ENCODE results near the gene PSMG2. TPM values are rescaled to one million over a fixed set of nuclear protein-coding genes. Genes with fewer than 3 reads are reported as not detected.

The PSMG2 gene
- total RNA-seq, 1 donor from 2014 or later: 57.8 TPM

DNA sequence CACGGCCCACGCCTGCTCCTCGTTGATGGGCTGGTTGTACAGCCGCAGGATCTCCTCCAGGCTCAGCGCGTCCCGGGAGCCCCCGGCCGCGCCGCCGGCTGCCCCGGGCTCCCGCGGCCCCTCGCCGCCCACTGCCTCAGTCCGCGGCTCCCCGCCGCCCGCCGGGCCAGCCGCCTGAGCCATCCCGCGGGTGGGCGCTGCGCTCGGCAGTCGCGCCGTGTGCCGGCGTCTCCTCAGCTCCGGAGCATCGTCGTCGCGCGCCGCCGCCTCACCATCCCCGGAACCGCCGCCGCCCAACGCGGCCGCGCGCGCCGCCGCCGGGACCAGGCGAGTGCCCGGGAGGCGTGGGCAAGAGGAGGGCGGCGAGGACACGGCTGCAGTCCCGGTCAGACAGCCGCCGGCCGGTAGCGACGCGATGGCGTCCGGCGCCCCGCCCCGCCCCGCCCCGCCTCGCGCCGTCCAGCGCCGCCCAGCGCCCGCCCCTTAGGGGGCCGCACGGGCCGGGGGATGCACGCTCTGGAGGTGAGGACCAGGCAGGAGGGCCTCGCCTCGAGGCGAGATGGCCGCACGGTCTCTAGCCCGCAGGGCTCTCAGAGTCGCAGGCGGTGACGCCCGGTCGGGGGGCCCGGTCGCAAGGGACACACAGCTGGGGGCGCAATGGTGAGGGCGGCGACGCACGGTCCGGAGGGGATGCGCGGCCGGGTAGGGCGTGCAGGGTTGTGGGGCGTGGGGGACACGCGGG lies 45.0 kb upstream of the PSMG2 start, which contains the start of gene SPIRE1:
TSS of gene SPIRE1 (minus strand) at position 424 of the 742 bp plus-strand sequence. CDS start at position 183, 241 bp downstream.
- peak within 1 kb of the TSS; percentile 75 for H3K27ac Mint-ChIP-seq
- peaks cover 2% of the 10 kb centered on the region for H3K27me3 Mint-ChIP-seq
- peak within 1 kb of the TSS; percentile 91 for H3K4me3 Mint-ChIP-seq
- H3K4me1 Mint-ChIP-seq (ENCODE audit: unreplicated experiment): peaks cover 31% of the 10 kb centered on the region
- H3K9me3 Mint-ChIP-seq: no peaks in the 10 kb centered on the region
- DNase-seq (ENCODE audit: extremely low spot score, unreplicated experiment): peak; percentile 75
- TF ChIP-seq, protein P1, sequence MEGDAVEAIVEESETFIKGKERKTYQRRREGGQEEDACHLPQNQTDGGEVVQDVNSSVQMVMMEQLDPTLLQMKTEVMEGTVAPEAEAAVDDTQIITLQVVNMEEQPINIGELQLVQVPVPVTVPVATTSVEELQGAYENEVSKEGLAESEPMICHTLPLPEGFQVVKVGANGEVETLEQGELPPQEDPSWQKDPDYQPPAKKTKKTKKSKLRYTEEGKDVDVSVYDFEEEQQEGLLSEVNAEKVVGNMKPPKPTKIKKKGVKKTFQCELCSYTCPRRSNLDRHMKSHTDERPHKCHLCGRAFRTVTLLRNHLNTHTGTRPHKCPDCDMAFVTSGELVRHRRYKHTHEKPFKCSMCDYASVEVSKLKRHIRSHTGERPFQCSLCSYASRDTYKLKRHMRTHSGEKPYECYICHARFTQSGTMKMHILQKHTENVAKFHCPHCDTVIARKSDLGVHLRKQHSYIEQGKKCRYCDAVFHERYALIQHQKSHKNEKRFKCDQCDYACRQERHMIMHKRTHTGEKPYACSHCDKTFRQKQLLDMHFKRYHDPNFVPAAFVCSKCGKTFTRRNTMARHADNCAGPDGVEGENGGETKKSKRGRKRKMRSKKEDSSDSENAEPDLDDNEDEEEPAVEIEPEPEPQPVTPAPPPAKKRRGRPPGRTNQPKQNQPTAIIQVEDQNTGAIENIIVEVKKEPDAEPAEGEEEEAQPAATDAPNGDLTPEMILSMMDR (conservative IDR thresholded peaks at IDR 0.05): no peak
- H3K36me3 Mint-ChIP-seq: no peaks in the 10 kb centered on the region

GRCh38 chr18:12658426-12659138 lies 44.3 kb upstream of the PSMG2 start:
- peak; percentile 74 for DNase-seq (ENCODE audit: extremely low spot score, unreplicated experiment)
- Mint-ChIP-seq H3K4me1 (ENCODE audit: unreplicated experiment) (peaks cover 25% of the 10 kb centered on the region), H3K4me3 (peak overlapping the region; percentile 91), H3K27me3 (peaks cover 2% of the 10 kb centered on the region), H3K9me3 (no peaks in the 10 kb centered on the region), H3K36me3 (no peaks in the 10 kb centered on the region), H3K27ac (peak overlapping the region; percentile 75)
- TF ChIP-seq, protein P1 (conservative IDR thresholded peaks at IDR 0.05): no peak

DNA sequence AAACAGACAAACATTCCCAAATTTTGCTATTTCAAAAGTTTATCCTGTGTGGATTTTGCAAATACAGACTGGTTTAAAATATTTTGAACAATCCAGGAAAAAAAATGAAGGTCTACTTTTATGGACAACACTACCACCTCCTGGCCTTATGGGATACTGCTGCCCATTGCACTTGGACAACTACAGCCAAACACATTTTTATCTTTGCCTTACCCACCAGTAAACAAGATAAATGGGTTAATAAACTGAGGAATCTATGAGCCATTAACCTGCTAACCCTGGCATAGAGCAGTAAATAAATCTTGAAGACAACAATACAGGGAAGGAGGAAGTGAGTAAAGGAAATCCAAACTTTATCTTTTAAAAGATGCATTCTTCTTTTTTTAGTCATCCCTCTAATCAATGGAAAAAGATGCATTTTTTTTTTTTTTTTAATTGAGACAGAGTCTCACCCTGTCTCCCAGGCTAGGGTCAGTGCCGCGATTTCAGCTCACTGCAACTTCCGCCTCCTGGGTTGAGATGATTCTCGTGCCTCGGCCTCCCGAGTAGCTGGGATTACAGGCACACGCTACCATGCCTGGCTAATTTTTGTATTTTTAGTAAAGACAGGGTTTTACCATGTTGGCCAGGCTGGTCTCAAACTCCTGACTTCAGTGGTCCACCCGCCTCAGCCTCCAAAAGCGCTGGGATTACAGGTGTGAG lies 42.8 kb upstream of the PSMG2 start:
- DNase-seq (ENCODE audit: extremely low spot score, unreplicated experiment): no peak
- Mint-ChIP-seq H3K9me3 (no peaks in the 10 kb centered on the region), H3K27ac (peak overlapping the region; percentile 21), H3K4me1 (ENCODE audit: unreplicated experiment) (peaks cover 23% of the 10 kb centered on the region), H3K4me3 (peak overlapping the region; percentile 60), H3K27me3 (peaks cover 2% of the 10 kb centered on the region), H3K36me3 (no peaks in the 10 kb centered on the region)
- TF ChIP-seq, protein P1 (conservative IDR thresholded peaks at IDR 0.05): peak; percentile 98

DNA sequence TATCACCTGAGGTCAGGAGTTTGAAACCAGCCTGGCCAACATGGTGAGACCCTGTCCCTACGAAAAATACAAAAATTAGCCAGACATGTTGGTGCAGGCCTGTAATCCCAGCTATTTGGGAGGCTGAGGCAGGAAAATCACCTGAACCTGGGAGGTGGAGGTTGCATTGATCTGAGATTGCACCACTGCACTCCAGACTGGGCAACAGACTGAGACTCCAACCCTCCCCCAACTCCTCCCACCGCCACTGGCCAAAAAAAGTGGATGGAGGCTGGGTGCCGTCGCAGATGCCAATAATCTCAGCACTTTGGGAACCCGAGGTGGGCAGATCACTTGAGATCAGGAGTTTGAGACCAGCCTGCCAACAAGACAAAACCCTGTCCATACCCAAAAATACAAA lies 34.8 kb upstream of the PSMG2 start:
- no peaks in the 10 kb centered on the region for H3K27me3 Mint-ChIP-seq
- H3K9me3 Mint-ChIP-seq: no peaks in the 10 kb centered on the region
- TF ChIP-seq, protein P1 (conservative IDR thresholded peaks at IDR 0.05): no peak
- no peak overlapping the region for H3K27ac Mint-ChIP-seq
- no peaks in the 10 kb centered on the region for H3K4me1 Mint-ChIP-seq (ENCODE audit: unreplicated experiment)
- DNase-seq (ENCODE audit: extremely low spot score, unreplicated experiment): no peak
- no peak overlapping the region for H3K4me3 Mint-ChIP-seq
- H3K36me3 Mint-ChIP-seq: no peaks in the 10 kb centered on the region

- Mint-ChIP-seq H3K9me3 (no peaks in the 10 kb centered on the region), H3K27me3 (no peaks in the 10 kb centered on the region), H3K4me1 (ENCODE audit: unreplicated experiment) (peaks cover 6% of the 10 kb centered on the region), H3K27ac (peak overlapping the region; percentile 39), H3K36me3 (peaks cover 11% of the 10 kb centered on the region), H3K4me3 (no peak overlapping the region)
- TF ChIP-seq, protein P1 (conservative IDR thresholded peaks at IDR 0.05): no peak
- no peak for DNase-seq (ENCODE audit: extremely low spot score, unreplicated experiment)
These were observed 23.6 kb upstream of the PSMG2 start for GRCh38 chr18:12679183-12679786.

All from type B pancreatic cell (in vitro differentiated cells).